HCT116 (cell line): ENCODE measurements around the gene KCTD1. TPM values are rescaled to one million over a fixed set of nuclear protein-coding genes. Genes with fewer than 3 reads are reported as not detected.

Experiments used
- ATAC-seq: fragments of 200-7000 bp; cut with Tn5 transposase; 2 replicates; pipeline ENCODE4 v1.9.1; 2020; ENCODE audit warnings: mild to moderate bottlenecking, moderate library complexity
- BruUV-seq: library from RNA; stranded (reverse); fragments of 400-500 nt; replicated peaks from 2 replicates; lab custom pipeline; 2021; lab: Mats Ljungman, UMichigan
- CTCF ChIA-PET: fragments of 300-600 bp; sonication (Branson Sonifier 250); formaldehyde crosslinking; loops from one replicate; lab custom pipeline; 2021; ENCODE audit warnings: antibody characterized with exemption; lab: Charles Lee
- POLR2A ChIA-PET: fragments of 300-600, 350-600 bp; sonication (Branson Sonifier 250); formaldehyde crosslinking; loops from one replicate; lab custom pipeline; 2021; ENCODE audit warnings: antibody characterized with exemption; lab: Charles Lee
- RAD21 ChIA-PET, 2 experiments: fragments of 300-600 bp; sonication (Branson Sonifier 250); formaldehyde crosslinking; loops; one replicate each; lab custom pipeline; 2023; ENCODE audit warnings: low total read pairs in 2 of 2; ENCODE audit not compliant: uncharacterized antibody in 2 of 2, unreplicated experiment in 2 of 2, low non-redundant PET in 1 of 2; lab: Charles Lee
- DNase-seq: peaks from one replicate; pipeline ENCODE4 v3.0.0-alpha.2; 2010; ENCODE audit warnings: low read depth, low spot score
- H2AFZ ChIP-seq: fragments of 200-600 bp; shearing (Covaris generic), sonication (generic); 2 replicates; pipeline ENCODE4 v1.6.1; 2017; ENCODE audit warnings: low read depth, mixed run types, mixed read lengths, antibody characterized with exemption, low read length; ENCODE audit not compliant: poor library complexity, severe bottlenecking
- H3K27ac ChIP-seq: 2 replicates; pipeline ENCODE4 v1.5.1; 2012; ENCODE audit warnings: low read depth, low read length
- H3K27me3 ChIP-seq: fragments of 200-600 bp; sonication (generic); 2 replicates; pipeline ENCODE4 v1.6.1; 2016; ENCODE audit warnings: mixed run types, low read length, mixed read lengths; ENCODE audit not compliant: insufficient read depth
- H3K36me3 ChIP-seq, 2 experiments: fragments of 200-500 bp in 1 of 2; fragments of 200-600 bp in 1 of 2; sonication (Bioruptor generic) in 1 of 2; sonication (generic) in 1 of 2; 2 replicates each; pipeline versions ENCODE4 v1.5.1 to v1.6.1; 2014 to 2016; ENCODE audit warnings: low read length in 2 of 2, inconsistent platforms in 1 of 2, mixed read lengths in 1 of 2, mixed run types in 1 of 2; ENCODE audit not compliant: insufficient read depth in 2 of 2, control insufficient read depth in 1 of 2
- H3K4me1 ChIP-seq, 2 experiments: fragments of 200-600 bp in 1 of 2; sonication (generic) in 1 of 2; 2 replicates each; pipeline versions ENCODE4 v1.5.1 to v1.6.1; 2012 to 2017; ENCODE audit warnings: low read length in 2 of 2, inconsistent platforms in 1 of 2, mild to moderate bottlenecking in 1 of 2, mixed read lengths in 1 of 2, mixed run types in 1 of 2, moderate library complexity in 1 of 2; ENCODE audit not compliant: insufficient read depth in 2 of 2, control insufficient read depth in 1 of 2
- H3K4me2 ChIP-seq: fragments of 200-600 bp; sonication (generic); 2 replicates; pipeline ENCODE4 v1.6.1; 2017; ENCODE audit warnings: mixed run types, low read length, mixed read lengths
- H3K4me3 ChIP-seq, 2 experiments: fragments of 200-600 bp in 1 of 2; sonication (generic) in 1 of 2; replicated peaks in 1 of 2; 2 replicates each; pipeline ENCODE4 v1.5.1; 2011 to 2016; ENCODE audit warnings: low read length in 2 of 2, control low read depth in 1 of 2, low read depth in 1 of 2, mild to moderate bottlenecking in 1 of 2, mixed read lengths in 1 of 2, mixed run types in 1 of 2
- H3K79me2 ChIP-seq: fragments of 200-600 bp; sonication (generic); 2 replicates; pipeline ENCODE4 v1.6.1; 2017; ENCODE audit warnings: mild to moderate bottlenecking, mixed run types, low read length, moderate library complexity, mixed read lengths; ENCODE audit not compliant: insufficient read depth
- H3K9ac ChIP-seq: fragments of 200-600 bp; sonication (generic); 2 replicates; pipeline ENCODE4 v1.6.1; 2016; ENCODE audit warnings: low read length, mixed read lengths
- H3K9me2 ChIP-seq: fragments of 200-600 bp; sonication (generic), shearing (Covaris generic); 2 replicates; pipeline ENCODE4 v1.6.1; 2017; ENCODE audit warnings: mixed run types, mild to moderate bottlenecking, moderate library complexity; ENCODE audit not compliant: insufficient read depth
- H3K9me3 ChIP-seq, 2 experiments: fragments of 200-500 bp in 1 of 2; fragments of 200-600 bp in 1 of 2; sonication (Bioruptor generic) in 1 of 2; sonication (generic) in 1 of 2; 2 replicates each; pipeline ENCODE4 v1.6.1; 2014 to 2017; ENCODE audit warnings: low read length in 2 of 2, mixed read lengths in 2 of 2, inconsistent platforms in 1 of 2, low read depth in 1 of 2, mild to moderate bottlenecking in 1 of 2, mixed run types in 1 of 2, moderate library complexity in 1 of 2; ENCODE audit not compliant: control insufficient read depth in 1 of 2, insufficient read depth in 1 of 2
- H4K20me1 ChIP-seq: fragments of 200-600 bp; sonication (generic), shearing (Covaris generic); 2 replicates; pipeline ENCODE4 v1.6.1; 2017; ENCODE audit warnings: mixed run types, mild to moderate bottlenecking, moderate library complexity; ENCODE audit not compliant: insufficient read depth
- EGR1 ChIP-seq: IDR thresholded peaks from 2 replicates; pipeline ENCODE4 v1.6.1; 2012; ENCODE audit warnings: low read depth
- ELF1 ChIP-seq: IDR thresholded peaks from 2 replicates; pipeline ENCODE4 v1.6.1; 2012; ENCODE audit warnings: low read depth, borderline replicate concordance
- EZH2 ChIP-seq: fragments of 200-600 bp; sonication (generic); IDR thresholded peaks from 2 replicates; pipeline ENCODE4 v1.6.1; 2017; ENCODE audit warnings: antibody characterized with exemption, mixed run types
- EZH2phosphoT487 ChIP-seq: fragments of 200-600 bp; IDR thresholded peaks from 2 replicates; pipeline ENCODE4 v1.6.1; 2018; ENCODE audit warnings: antibody characterized with exemption, borderline replicate concordance
- JUND ChIP-seq: IDR thresholded peaks from 2 replicates; pipeline ENCODE4 v1.6.1; 2012
- POLR2A ChIP-seq: IDR thresholded peaks from 2 replicates; pipeline ENCODE4 v1.7.0; 2011; ENCODE audit warnings: borderline replicate concordance; ENCODE audit not compliant: insufficient read depth, insufficient read length; ENCODE audit errors: extremely low read depth
- POLR2AphosphoS5 ChIP-seq: IDR thresholded peaks from 2 replicates; pipeline ENCODE4 v1.6.1; 2011; ENCODE audit warnings: mild to moderate bottlenecking, low read depth, low read length, moderate library complexity
- SP1 ChIP-seq: IDR thresholded peaks from 2 replicates; pipeline ENCODE4 v1.6.1; 2012; ENCODE audit warnings: low read depth
- TCF7L2 ChIP-seq: IDR thresholded peaks from 2 replicates; pipeline ENCODE4 v1.7.0; 2011; ENCODE audit warnings: borderline replicate concordance, inconsistent platforms; ENCODE audit not compliant: insufficient read depth, insufficient read length; ENCODE audit errors: extremely low read depth
- intact Hi-C: fragments of 100-400 bp; cut with micrococcal nuclease; formaldehyde crosslinking; loops from 2 replicates; pipeline ENCODE4 v1.10.0; 2022
- total RNA-seq: library from RNA; stranded (reverse); gene quantifications from one replicate; pipeline ENCODE4 v1.2.1, GENCODE V29; 2021; ENCODE audit not compliant: unreplicated experiment
- TF ChIP-seq, protein P1 (sequence below): IDR thresholded peaks from 2 replicates; pipeline ENCODE4 v1.6.1; 2011; ENCODE audit warnings: mild to moderate bottlenecking, low read length, moderate library complexity; ENCODE audit not compliant: insufficient replicate concordance; ENCODE audit errors: extremely low read depth
- TF ChIP-seq, protein P2 (sequence below), 3 experiments: fragments of 200-600 bp in 1 of 3; sonication (generic) in 1 of 3; IDR thresholded peaks in 2 of 3; conservative IDR thresholded peaks in 1 of 3; 2 replicates each; pipeline ENCODE4 v1.5.1; 2012 to 2017; ENCODE audit warnings: low read depth in 2 of 3, low read length in 2 of 3, antibody characterized with exemption in 1 of 3, borderline replicate concordance in 1 of 3, control low read depth in 1 of 3, mild to moderate bottlenecking in 1 of 3, mixed read lengths in 1 of 3, mixed run types in 1 of 3, moderate library complexity in 1 of 3; ENCODE audit not compliant: insufficient read depth in 1 of 3
- TF ChIP-seq, protein P3 (sequence below): IDR thresholded peaks from 2 replicates; pipeline ENCODE4 v1.6.1; 2012
- TF ChIP-seq, protein P4 (sequence below): IDR thresholded peaks from 2 replicates; pipeline ENCODE4 v1.6.1; 2012; ENCODE audit warnings: low read depth
- TF ChIP-seq, protein P5 (sequence below): IDR thresholded peaks from 2 replicates; pipeline ENCODE4 v1.6.1; 2012

Gene KCTD1
- total RNA-seq, 1 experiment from 2014 or later = 16.8 TPM

DNA sequence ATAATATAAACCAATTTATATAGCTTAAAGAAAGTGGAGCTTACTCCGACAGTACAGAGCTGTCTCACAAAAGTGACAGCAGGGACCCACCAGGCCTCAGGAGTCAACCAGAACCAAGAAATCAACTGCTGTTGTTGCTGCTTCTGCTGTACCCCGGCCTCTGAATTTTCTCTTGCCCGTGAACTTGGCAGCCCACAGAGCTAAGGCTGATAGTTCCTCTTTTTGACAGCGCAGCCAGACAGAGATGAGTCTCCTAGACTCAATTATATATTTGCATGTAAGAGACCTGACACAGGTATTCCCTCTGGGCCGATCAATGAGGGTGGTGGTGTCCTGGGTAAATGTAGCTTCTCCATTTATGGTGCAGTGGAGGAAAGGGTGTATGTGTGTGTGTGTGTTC, 109.4 kb downstream of the KCTD1 start:
- ChIA-PET POLR2A (no interaction called here), CTCF (no interaction called here), RAD21 (no interaction called here)
- Histone ChIP-seq H3K4me1 (peaks cover 15 to 17% of the 10 kb centered on the region in 2 experiments; a peak in 3 of 4 replicates), H3K4me2 (no peak overlapping the region), H3K27ac (no peak overlapping the region), H3K36me3 (no peaks in the 10 kb centered on the region), H3K27me3 (no peaks in the 10 kb centered on the region), H3K9ac (no peak overlapping the region), H4K20me1 (no peaks in the 10 kb centered on the region), H3K4me3 (no peak overlapping the region), H3K79me2 (no peaks in the 10 kb centered on the region), H3K9me3 (peaks cover 0 to 3% of the 10 kb centered on the region in 2 experiments; a peak in 1 of 4 replicates), H3K9me2 (no peaks in the 10 kb centered on the region), H2AFZ (no peak overlapping the region)
- TF ChIP-seq TCF7L2 (no peak), EZH2phosphoT487 (no peak), EZH2 (no peak), EGR1 (no peak), POLR2AphosphoS5 (no peak), POLR2A (no peak), ELF1 (no peak), JUND (no peak), SP1 (no peak)
- TF ChIP-seq, protein P1, sequence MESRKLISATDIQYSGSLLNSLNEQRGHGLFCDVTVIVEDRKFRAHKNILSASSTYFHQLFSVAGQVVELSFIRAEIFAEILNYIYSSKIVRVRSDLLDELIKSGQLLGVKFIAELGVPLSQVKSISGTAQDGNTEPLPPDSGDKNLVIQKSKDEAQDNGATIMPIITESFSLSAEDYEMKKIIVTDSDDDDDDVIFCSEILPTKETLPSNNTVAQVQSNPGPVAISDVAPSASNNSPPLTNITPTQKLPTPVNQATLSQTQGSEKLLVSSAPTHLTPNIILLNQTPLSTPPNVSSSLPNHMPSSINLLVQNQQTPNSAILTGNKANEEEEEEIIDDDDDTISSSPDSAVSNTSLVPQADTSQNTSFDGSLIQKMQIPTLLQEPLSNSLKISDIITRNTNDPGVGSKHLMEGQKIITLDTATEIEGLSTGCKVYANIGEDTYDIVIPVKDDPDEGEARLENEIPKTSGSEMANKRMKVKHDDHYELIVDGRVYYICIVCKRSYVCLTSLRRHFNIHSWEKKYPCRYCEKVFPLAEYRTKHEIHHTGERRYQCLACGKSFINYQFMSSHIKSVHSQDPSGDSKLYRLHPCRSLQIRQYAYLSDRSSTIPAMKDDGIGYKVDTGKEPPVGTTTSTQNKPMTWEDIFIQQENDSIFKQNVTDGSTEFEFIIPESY = no peak
- TF ChIP-seq, protein P2, sequence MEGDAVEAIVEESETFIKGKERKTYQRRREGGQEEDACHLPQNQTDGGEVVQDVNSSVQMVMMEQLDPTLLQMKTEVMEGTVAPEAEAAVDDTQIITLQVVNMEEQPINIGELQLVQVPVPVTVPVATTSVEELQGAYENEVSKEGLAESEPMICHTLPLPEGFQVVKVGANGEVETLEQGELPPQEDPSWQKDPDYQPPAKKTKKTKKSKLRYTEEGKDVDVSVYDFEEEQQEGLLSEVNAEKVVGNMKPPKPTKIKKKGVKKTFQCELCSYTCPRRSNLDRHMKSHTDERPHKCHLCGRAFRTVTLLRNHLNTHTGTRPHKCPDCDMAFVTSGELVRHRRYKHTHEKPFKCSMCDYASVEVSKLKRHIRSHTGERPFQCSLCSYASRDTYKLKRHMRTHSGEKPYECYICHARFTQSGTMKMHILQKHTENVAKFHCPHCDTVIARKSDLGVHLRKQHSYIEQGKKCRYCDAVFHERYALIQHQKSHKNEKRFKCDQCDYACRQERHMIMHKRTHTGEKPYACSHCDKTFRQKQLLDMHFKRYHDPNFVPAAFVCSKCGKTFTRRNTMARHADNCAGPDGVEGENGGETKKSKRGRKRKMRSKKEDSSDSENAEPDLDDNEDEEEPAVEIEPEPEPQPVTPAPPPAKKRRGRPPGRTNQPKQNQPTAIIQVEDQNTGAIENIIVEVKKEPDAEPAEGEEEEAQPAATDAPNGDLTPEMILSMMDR (IDR thresholded peaks at IDR 0.05 in 2 of 3, conservative IDR thresholded peaks at IDR 0.05 in 1 of 3; ENCODE audit: borderline replicate concordance in 1 of 3, insufficient read depth in 1 of 3, low read depth in 2 of 3, low read length in 2 of 3) = no peak
- TF ChIP-seq, protein P3, sequence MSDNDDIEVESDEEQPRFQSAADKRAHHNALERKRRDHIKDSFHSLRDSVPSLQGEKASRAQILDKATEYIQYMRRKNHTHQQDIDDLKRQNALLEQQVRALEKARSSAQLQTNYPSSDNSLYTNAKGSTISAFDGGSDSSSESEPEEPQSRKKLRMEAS = no peak
- TF ChIP-seq, protein P4, sequence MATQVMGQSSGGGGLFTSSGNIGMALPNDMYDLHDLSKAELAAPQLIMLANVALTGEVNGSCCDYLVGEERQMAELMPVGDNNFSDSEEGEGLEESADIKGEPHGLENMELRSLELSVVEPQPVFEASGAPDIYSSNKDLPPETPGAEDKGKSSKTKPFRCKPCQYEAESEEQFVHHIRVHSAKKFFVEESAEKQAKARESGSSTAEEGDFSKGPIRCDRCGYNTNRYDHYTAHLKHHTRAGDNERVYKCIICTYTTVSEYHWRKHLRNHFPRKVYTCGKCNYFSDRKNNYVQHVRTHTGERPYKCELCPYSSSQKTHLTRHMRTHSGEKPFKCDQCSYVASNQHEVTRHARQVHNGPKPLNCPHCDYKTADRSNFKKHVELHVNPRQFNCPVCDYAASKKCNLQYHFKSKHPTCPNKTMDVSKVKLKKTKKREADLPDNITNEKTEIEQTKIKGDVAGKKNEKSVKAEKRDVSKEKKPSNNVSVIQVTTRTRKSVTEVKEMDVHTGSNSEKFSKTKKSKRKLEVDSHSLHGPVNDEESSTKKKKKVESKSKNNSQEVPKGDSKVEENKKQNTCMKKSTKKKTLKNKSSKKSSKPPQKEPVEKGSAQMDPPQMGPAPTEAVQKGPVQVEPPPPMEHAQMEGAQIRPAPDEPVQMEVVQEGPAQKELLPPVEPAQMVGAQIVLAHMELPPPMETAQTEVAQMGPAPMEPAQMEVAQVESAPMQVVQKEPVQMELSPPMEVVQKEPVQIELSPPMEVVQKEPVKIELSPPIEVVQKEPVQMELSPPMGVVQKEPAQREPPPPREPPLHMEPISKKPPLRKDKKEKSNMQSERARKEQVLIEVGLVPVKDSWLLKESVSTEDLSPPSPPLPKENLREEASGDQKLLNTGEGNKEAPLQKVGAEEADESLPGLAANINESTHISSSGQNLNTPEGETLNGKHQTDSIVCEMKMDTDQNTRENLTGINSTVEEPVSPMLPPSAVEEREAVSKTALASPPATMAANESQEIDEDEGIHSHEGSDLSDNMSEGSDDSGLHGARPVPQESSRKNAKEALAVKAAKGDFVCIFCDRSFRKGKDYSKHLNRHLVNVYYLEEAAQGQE = no peak
- TF ChIP-seq, protein P5, sequence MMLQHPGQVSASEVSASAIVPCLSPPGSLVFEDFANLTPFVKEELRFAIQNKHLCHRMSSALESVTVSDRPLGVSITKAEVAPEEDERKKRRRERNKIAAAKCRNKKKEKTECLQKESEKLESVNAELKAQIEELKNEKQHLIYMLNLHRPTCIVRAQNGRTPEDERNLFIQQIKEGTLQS = no peak
- no peak for DNase-seq
- no peak for ATAC-seq
- BruUV-seq = no TSS peak
- intact Hi-C loops = no loop called here
